HepG2 (cell line): ENCODE data around the gene PTGIR. TPM values are rescaled to one million over a fixed set of nuclear protein-coding genes. Genes with fewer than 3 reads are reported as not detected.

Experiments used
- ATAC-seq: fragments of 200-7000 bp; cut with Tn5 transposase; 3 replicates; pipeline ENCODE4 v1.9.1; 2020; ENCODE audit warnings: mild to moderate bottlenecking, moderate library complexity
- BruUV-seq: library from RNA; stranded (reverse); fragments of 400-500 nt; replicated peaks from 2 replicates; lab custom pipeline; 2021; lab: Mats Ljungman, UMichigan
- CTCF ChIA-PET: fragments of 300-600 bp; formaldehyde crosslinking; extraction: SDS; loops from one replicate; lab custom pipeline; 2021; ENCODE audit warnings: low total read pairs, inconsistent platforms, low intra/inter-chr PET ratio; lab: Yijun Ruan, JAX
- POLR2A ChIA-PET: fragments of 350-600 bp; sonication (Branson Sonifier 250); formaldehyde crosslinking; loops from one replicate; lab custom pipeline; 2020; ENCODE audit warnings: antibody characterized with exemption, inconsistent platforms; lab: Yijun Ruan, JAX
- DNase-seq: peaks from one replicate; pipeline ENCODE4 v3.0.0-alpha.2; 2015; ENCODE audit warnings: low spot score
- FAIRE-seq: peaks from 3 replicates; lab custom pipeline; 2011; peaks lifted over from hg19 to GRCh38; lab: Jason Lieb, UNC
- H2AFZ ChIP-seq: one replicate; pipeline ENCODE4 v1.6.1; 2011; ENCODE audit warnings: low read length, inconsistent platforms
- H3K27ac ChIP-seq: fragments of 300-600 bp; 3 replicates; pipeline ENCODE4 v1.8.0; 2011; ENCODE audit warnings: mixed run types, mild to moderate bottlenecking, mixed read lengths, low read length, inconsistent platforms; ENCODE audit not compliant: insufficient read depth; ENCODE audit errors: extremely low read length
- H3K27me3 ChIP-seq, 2 experiments: fragments of 200-600 bp in 1 of 2; 2 replicates in 1 of 2; 3 replicates in 1 of 2; pipeline versions ENCODE4 v1.6.0 to v1.8.0; 2011; ENCODE audit warnings: low read length in 2 of 2, mild to moderate bottlenecking in 2 of 2, moderate library complexity in 2 of 2, inconsistent platforms in 1 of 2; ENCODE audit not compliant: insufficient read depth in 2 of 2, control insufficient read depth in 1 of 2
- H3K36me3 ChIP-seq, 2 experiments: fragments of 200-600 bp in 1 of 2; replicated peaks in 1 of 2; 2 replicates in 1 of 2; 3 replicates in 1 of 2; pipeline versions ENCODE4 v1.5.1 to v1.8.0; 2011; ENCODE audit warnings: low read length in 2 of 2, inconsistent platforms in 1 of 2; ENCODE audit not compliant: insufficient read depth in 2 of 2, control insufficient read depth in 1 of 2
- H3K4me1 ChIP-seq: 2 replicates; pipeline ENCODE4 v1.5.1; 2012; ENCODE audit warnings: low read length, inconsistent platforms; ENCODE audit not compliant: insufficient read depth
- H3K4me2 ChIP-seq: 2 replicates; pipeline ENCODE4 v1.6.0; 2011; ENCODE audit warnings: low read depth, low read length, inconsistent platforms
- H3K4me3 ChIP-seq, 3 experiments: fragments of 200-600 bp in 1 of 3; sonication (generic), shearing (Covaris generic) in 1 of 3; replicated peaks in 1 of 3; 2 replicates each; pipeline ENCODE4 v1.5.1; 2011 to 2016; ENCODE audit warnings: low read length in 3 of 3, inconsistent platforms in 2 of 3, low read depth in 2 of 3, mild to moderate bottlenecking in 2 of 3, control low read depth in 1 of 3, mixed read lengths in 1 of 3; ENCODE audit not compliant: insufficient read depth in 1 of 3
- H3K79me2 ChIP-seq: one replicate; pipeline ENCODE4 v1.6.1; 2011; ENCODE audit warnings: low read length, inconsistent platforms; ENCODE audit not compliant: insufficient read depth
- H3K9ac ChIP-seq: 2 replicates; pipeline ENCODE4 v1.6.0; 2011; ENCODE audit warnings: mild to moderate bottlenecking, low read depth, low read length, inconsistent platforms; ENCODE audit not compliant: insufficient read depth
- H3K9me3 ChIP-seq: 2 replicates; pipeline ENCODE4 v1.5.1; 2012; ENCODE audit warnings: mild to moderate bottlenecking, low read length
- H4K20me1 ChIP-seq: 2 replicates; pipeline ENCODE4 v1.6.0; 2011; ENCODE audit warnings: inconsistent platforms, mild to moderate bottlenecking, low read length, moderate library complexity; ENCODE audit not compliant: insufficient read depth
- DZIP1 ChIP-seq: sonication (generic); formaldehyde crosslinking; IDR thresholded peaks from 2 replicates; pipeline ENCODE4 v1.5.0; 2020; ENCODE audit warnings: mild to moderate bottlenecking, missing genetic modification reagents
- HOXA5 ChIP-seq: sonication (generic); formaldehyde crosslinking; IDR thresholded peaks from 2 replicates; pipeline ENCODE4 v1.4.0; 2020; ENCODE audit warnings: missing genetic modification reagents
- KAT2B ChIP-seq: fragments of 150-350 bp; IDR thresholded peaks from 2 replicates; pipeline ENCODE4 v1.6.1; 2014; ENCODE audit warnings: low read depth, low read length, borderline replicate concordance
- KDM5B ChIP-seq: sonication (generic); formaldehyde crosslinking; IDR thresholded peaks from 2 replicates; pipeline ENCODE4 v1.4.0; 2020; ENCODE audit warnings: missing genetic modification reagents, mild to moderate bottlenecking, borderline replicate concordance
- NR1H2 ChIP-seq: sonication (generic); formaldehyde crosslinking; IDR thresholded peaks from 2 replicates; pipeline ENCODE4 v1.8.1; 2022; ENCODE audit warnings: low read depth, missing genetic modification reagents, borderline replicate concordance
- PAWR ChIP-seq: sonication (generic); formaldehyde crosslinking; IDR thresholded peaks from 2 replicates; pipeline ENCODE4 v1.4.0; 2020; ENCODE audit warnings: missing genetic modification reagents, mild to moderate bottlenecking, borderline replicate concordance
- SOX5 ChIP-seq: IDR thresholded peaks from 2 replicates; pipeline ENCODE4 v1.6.1; 2016; ENCODE audit warnings: borderline replicate concordance
- SP140L ChIP-seq: sonication (generic); formaldehyde crosslinking; IDR thresholded peaks from 2 replicates; pipeline ENCODE4 v1.4.0; 2020; ENCODE audit warnings: missing genetic modification reagents, borderline replicate concordance
- ZC3H13 ChIP-seq: sonication (generic); formaldehyde crosslinking; IDR thresholded peaks from 2 replicates; pipeline ENCODE4 v1.8.1; 2023; ENCODE audit warnings: mild to moderate bottlenecking, missing genetic modification reagents, moderate library complexity
- ZNF101 ChIP-seq: sonication (generic); formaldehyde crosslinking; IDR thresholded peaks from 2 replicates; pipeline ENCODE4 v1.4.0; 2020; ENCODE audit warnings: mild to moderate bottlenecking, low read depth, missing genetic modification reagents, borderline replicate concordance
- ZNF564 ChIP-seq: sonication (generic); formaldehyde crosslinking; IDR thresholded peaks from 2 replicates; pipeline ENCODE4 v1.8.1; 2023; ENCODE audit warnings: mild to moderate bottlenecking, missing genetic modification reagents
- ZNF761 ChIP-seq: sonication (generic); formaldehyde crosslinking; conservative IDR thresholded peaks from 2 replicates; pipeline ENCODE4 v1.4.0; 2020; ENCODE audit warnings: mild to moderate bottlenecking, missing genetic modification reagents
- ZNF782 ChIP-seq: sonication (generic); formaldehyde crosslinking; IDR thresholded peaks from 2 replicates; pipeline ENCODE4 v1.4.0; 2020; ENCODE audit warnings: missing genetic modification reagents, mild to moderate bottlenecking, borderline replicate concordance
- WGBS: methylation state at CpG from one replicate; pipeline ENCODE4 v1.1.6; 2017; ENCODE audit warnings: low lambda C conversion rate; 5-methylcytosine and 5-hydroxymethylcytosine counted together
- in situ Hi-C: cut with HindIII; loops from 2 replicates; pipeline ENCODE4 v1.10.0; 2017; ENCODE audit warnings: low pct_unique_long_range_greater_than_20kb; ENCODE audit not compliant: extremely low pct_ligation_motif_present
- intact Hi-C: fragments of 100-400 bp; cut with micrococcal nuclease; formaldehyde crosslinking; loops from one replicate; pipeline ENCODE4 v1.10.0; 2022; ENCODE audit not compliant: unreplicated experiment
- polyA plus RNA-seq, 8 experiments: library from polyadenylated mRNA; depleted of rRNA in 3 of 8; stranded (reverse) in 7 of 8; unstranded in 1 of 8; fragments of >200 nt; fragmentation: Illumina TruSeq in 4 of 8; extraction: Trizol in 4 of 8; gene quantifications; 2 replicates each; pipeline versions ENCODE4 v1.2.1 to v1.2.3, GENCODE V29; 2011 to 2016; ENCODE audit warnings: low read depth in 4 of 8, missing spikeins in 1 of 8, mixed read lengths in 1 of 8; ENCODE audit not compliant: insufficient read depth in 1 of 8
- total RNA-seq, 5 experiments: library from RNA; depleted of rRNA; stranded (reverse); fragments of >200 nt; fragmentation: Illumina TruSeq; extraction: Trizol; gene quantifications; 2 replicates each; pipeline ENCODE4 v1.2.3, GENCODE V29; 2016; ENCODE audit warnings: low read depth in 1 of 5
- TF ChIP-seq, protein P1 (sequence below): IDR thresholded peaks from 2 replicates; pipeline ENCODE4 v1.6.1; 2016; ENCODE audit warnings: missing genetic modification reagents, missing compliant biosample characterization

Gene PTGIR
- total and polyA plus RNA-seq, 2 of the 13 experiments (the other 11 are each of a cell fraction or from before 2014, with no cell fraction given): not detected

DNA sequence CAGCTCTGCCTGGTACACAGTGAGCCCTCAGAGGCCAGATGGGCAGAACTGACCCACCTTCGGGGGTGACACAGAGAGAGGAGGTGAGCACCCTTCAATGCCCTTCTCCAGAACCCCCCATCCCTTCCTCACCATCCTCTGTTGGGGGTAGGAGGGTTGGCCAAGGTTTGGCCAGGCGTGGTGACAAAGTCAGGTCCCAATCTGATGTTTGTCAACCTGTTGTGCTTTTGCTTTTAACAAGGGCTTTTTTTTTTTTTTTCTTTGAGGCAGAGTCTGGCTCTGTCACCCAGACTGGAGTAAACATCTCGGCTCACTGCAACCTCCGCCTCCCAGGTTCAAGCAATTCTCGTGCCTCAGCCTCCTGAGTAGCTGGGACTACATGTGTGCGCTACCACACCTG, 7.3 kb downstream of the PTGIR start:
- ATAC-seq: no peak

More for the DNA sequence above, 7.3 kb downstream of the PTGIR start:
- peaks cover 32% of the 10 kb centered on the region for H3K4me1 ChIP-seq
- TF ChIP-seq PAWR (CRISPR knock-in tag): no peak
- TF ChIP-seq DZIP1 (CRISPR knock-in tag): no peak
- no peak for TF ChIP-seq NR1H2 (CRISPR knock-in tag)
- TF ChIP-seq, protein P1, sequence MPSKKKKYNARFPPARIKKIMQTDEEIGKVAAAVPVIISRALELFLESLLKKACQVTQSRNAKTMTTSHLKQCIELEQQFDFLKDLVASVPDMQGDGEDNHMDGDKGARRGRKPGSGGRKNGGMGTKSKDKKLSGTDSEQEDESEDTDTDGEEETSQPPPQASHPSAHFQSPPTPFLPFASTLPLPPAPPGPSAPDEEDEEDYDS: no peak
- no peak for TF ChIP-seq ZNF782
- TF ChIP-seq ZNF564 (CRISPR knock-in tag): no peak
- no peak for TF ChIP-seq SP140L (CRISPR knock-in tag)
- no peak for TF ChIP-seq SOX5 (CRISPR knock-in tag)
- no peak for TF ChIP-seq ZNF101 (CRISPR knock-in tag)
- no peak for TF ChIP-seq KDM5B (CRISPR knock-in tag)
- no peak for TF ChIP-seq ZC3H13 (CRISPR knock-in tag)
- no peak for TF ChIP-seq KAT2B
- TF ChIP-seq ZNF761 (CRISPR knock-in tag): no peak
- TF ChIP-seq HOXA5 (CRISPR knock-in tag): no peak
- H3K9ac ChIP-seq: no peak overlapping the region
- no peak overlapping the region for H3K4me2 ChIP-seq
- intact Hi-C loops: no loop called here
- no peaks in the 10 kb centered on the region for H3K9me3 ChIP-seq
- FAIRE-seq (no peak), DNase-seq (no peak)
- 36% methylated on average over 6 of the region's 6 CpGs for WGBS
- H3K4me3 ChIP-seq: no peak overlapping the region
- ChIA-PET POLR2A (interaction anchor here (1.4 to 1.5 kb wide), 2 partner anchors 15 to 44 kb away, joined by 8 to 12 read pairs; partner anchors contain the start of gene DACT3), CTCF (interaction anchor here (1.9 to 2.8 kb wide), 2 partner anchors 8 to 44 kb away, joined by 5 to 29 read pairs; partner anchors contain the start of genes DACT3 and PTGIR)
- no peaks in the 10 kb centered on the region for H3K79me2 ChIP-seq
- no TSS peak for BruUV-seq
- H2AFZ ChIP-seq: no peak overlapping the region
- no peaks in the 10 kb centered on the region for H4K20me1 ChIP-seq
- no peak overlapping the region for H3K27ac ChIP-seq
- in situ Hi-C loops: loop anchor here (10.0 kb wide), 1 partner anchor 47 kb away; the partner anchor contains the start of gene DACT3
- no peaks in the 10 kb centered on the region for H3K36me3 ChIP-seq
- peaks cover 0 to 42% of the 10 kb centered on the region in 2 experiments; a peak in 3 of 5 replicates for H3K27me3 ChIP-seq
